ENCODE results near the gene PTPRU.

DNA sequence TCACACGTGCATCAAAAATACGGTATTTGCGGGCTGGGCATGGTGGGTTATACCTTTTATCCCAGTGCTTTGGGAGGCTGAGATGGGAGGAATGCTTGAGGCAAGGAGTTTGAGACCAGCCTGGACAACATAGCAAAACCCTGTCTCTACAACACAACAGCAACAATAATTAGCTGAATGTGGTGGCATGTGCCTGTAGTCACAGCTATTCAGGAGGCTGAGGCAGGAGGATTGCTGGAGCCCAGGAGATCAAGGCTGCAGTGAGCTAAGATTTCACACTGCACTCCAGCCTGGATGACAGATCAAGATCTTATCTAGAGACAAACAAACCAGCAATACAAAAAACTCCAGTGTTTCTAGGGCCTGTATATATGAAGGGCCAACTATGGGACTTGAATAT, 30.6 kb downstream of the PTPRU start:
- no peak for TF ChIP-seq CTCF (conservative IDR thresholded peaks at IDR 0.05; ENCODE audit: low read depth, low read length)
- TF ChIP-seq EZH2 (IDR thresholded peaks at IDR 0.05; ENCODE audit: borderline replicate concordance, low read depth, low read length, poor library complexity, severe bottlenecking): no peak

Data from A673 (cell line).